Skin epidermis (tissue), 12 donors: ENCODE results near the gene NCAPD2.
"Not testable (repeated sequence)": the region's sequence is repeated elsewhere in the genome, so short reads cannot be mapped to it uniquely, and the experiment has no call there.

Experiments
- H3K27ac ChIP-seq, 21 experiments: fragments of 200-600 bp; sonication (generic) in 11 of 21; one replicate each; pipeline ENCODE4 v1.5.0; 2020; ENCODE audit warnings: mild to moderate bottlenecking in 3 of 21, inconsistent platforms in 2 of 21, moderate library complexity in 2 of 21
- H3K4me3 ChIP-seq, 7 experiments: fragments of 200-600 bp; sonication (generic) in 2 of 7; one replicate each; pipeline ENCODE4 v1.5.0; 2020; ENCODE audit warnings: inconsistent platforms in 2 of 7, mild to moderate bottlenecking in 2 of 7, moderate library complexity in 1 of 7

The NCAPD2 gene

DNA sequence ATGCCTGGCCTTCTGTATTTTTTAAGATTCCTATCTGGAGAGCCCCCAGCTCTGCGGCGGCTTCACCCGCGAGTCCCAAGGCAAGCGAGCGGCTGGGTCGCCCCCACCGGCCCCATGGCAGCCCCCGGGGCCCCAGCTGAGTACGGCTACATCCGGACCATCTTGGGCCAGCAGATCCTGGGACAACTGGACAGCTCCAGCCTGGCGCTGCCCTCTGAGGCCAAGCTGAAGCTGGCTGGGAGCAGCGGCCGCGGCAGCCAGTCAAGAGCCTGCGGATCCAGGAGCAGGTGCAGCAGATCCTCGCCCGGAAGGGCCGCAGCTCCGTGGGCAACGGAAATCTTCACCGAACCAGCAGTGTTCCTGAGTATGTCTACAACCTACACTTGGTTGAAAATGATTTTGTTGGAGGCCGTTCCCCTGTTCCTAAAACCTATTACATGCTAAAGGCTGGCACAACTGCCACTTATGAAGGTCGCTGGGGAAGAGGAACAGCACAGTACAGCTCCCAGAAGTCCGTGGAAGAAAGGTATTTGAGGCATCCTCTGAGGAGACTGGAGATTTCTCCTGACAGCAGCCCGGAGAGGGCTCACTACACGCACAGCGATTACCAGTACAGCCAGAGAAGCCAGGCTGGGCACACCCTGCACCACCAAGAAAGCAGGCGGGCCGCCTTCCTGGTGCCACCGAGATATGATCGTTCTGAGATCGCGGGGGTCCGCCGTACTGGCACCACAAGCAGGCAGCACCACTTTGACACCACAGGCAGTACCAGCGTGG, 16.1 kb upstream of the NCAPD2 start:
- H3K27ac ChIP-seq, result peak overlapping the region in 1 of 21 experiments; percentile 16
- H3K4me3 ChIP-seq, result not testable (repeated sequence)

- H3K4me3 ChIP-seq, result no peak overlapping the region
- H3K27ac ChIP-seq, result peak overlapping the region in 1 of 21 experiments; percentile 16
Measured at GRCh38 chr12:6478416-6478815, 15.5 kb upstream of the NCAPD2 start.

- Histone ChIP-seq H3K27ac (no peak overlapping the region), H3K4me3 (no peak overlapping the region)
Measured at GRCh38 chr12:6488240-6488639, 5.7 kb upstream of the NCAPD2 start.

GRCh38 chr12:6489449-6489848, 4.5 kb upstream of the NCAPD2 start:
- H3K27ac ChIP-seq, result no peak overlapping the region
- H3K4me3 ChIP-seq, result no peak overlapping the region

DNA sequence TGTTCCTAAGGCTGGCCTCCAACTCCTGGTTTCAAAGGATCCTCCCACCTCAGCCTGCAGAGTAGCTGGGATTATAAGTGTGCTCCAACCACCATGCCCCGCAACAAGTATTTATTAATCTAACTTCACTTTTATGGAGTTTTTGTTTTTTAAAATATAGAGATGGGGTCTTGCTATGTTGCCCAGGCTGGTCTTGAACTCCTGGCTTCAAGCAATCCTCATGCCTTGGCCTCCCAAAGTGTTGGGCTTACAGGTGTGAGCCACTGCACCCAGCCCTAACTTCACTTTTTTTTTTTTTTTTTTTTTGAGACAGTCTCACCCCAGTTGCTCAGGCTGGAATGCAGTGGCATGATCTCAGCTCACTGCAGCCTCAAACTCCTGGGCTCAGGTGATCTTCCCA, 3.2 kb upstream of the NCAPD2 start:
- H3K27ac ChIP-seq, H3K4me3 ChIP-seq: not testable (repeated sequence)

DNA sequence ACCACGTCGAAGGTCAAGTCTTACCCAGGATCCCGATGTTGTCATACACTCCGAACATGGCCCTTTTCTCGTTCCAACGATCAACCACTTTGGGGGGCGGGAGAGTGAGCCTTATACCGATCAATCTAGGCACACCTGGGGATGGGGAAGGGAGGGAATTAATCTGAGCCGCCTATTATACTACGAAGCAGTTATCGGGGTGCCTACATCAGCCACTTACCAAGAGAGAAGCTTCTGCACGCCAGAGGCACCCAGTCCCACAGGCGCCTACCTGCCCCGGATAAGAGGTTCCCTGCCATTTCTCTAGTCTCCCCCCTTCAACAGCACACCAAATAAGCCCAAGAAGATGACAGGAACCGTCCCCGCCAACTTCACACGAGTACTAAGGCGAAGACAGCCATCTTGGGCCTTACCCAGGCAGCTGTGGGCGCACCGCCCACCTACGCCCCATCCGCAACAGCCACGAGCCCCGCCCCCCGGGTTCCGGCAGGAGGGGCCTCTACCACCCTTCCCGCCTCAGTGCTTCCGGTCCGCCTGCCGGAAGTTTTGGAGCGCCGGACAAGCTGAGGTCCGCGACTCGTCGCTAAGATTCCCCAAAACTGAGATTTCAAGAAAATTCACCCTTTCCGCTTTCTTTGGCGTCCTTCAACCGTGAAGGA, 935 bp upstream of the NCAPD2 start, which contains the start of gene MRPL51:
MRPL51 (minus strand) TSS at position 425 of the 659 bp plus-strand sequence; CDS start at position 299, 126 bp downstream.
- peak within 1 kb of the TSS; percentile 66 to 97 (median 92) for H3K27ac ChIP-seq
- peak within 1 kb of the TSS; percentile 65 to 82 (median 68) for H3K4me3 ChIP-seq

GRCh38 chr12:6494258-6494743, 399 bp downstream of the NCAPD2 start:
- peak overlapping the region in 9 of 21 experiments; percentile 43 to 97 (median 90) for H3K27ac ChIP-seq
- H3K4me3 ChIP-seq, result peak overlapping the region; percentile 65 to 82 (median 68)

GRCh38 chr12:6494968-6495367, 1.1 kb downstream of the NCAPD2 start:
- H3K27ac ChIP-seq, result peak overlapping the region in 5 of 21 experiments; percentile 50 to 94 (median 90)
- H3K4me3 ChIP-seq, result peak overlapping the region in 3 of 7 experiments; percentile 70 to 82 (median 70)

GRCh38 chr12:6497291-6497690, 3.4 kb downstream of the NCAPD2 start:
- not testable (repeated sequence) for H3K27ac ChIP-seq, H3K4me3 ChIP-seq

DNA sequence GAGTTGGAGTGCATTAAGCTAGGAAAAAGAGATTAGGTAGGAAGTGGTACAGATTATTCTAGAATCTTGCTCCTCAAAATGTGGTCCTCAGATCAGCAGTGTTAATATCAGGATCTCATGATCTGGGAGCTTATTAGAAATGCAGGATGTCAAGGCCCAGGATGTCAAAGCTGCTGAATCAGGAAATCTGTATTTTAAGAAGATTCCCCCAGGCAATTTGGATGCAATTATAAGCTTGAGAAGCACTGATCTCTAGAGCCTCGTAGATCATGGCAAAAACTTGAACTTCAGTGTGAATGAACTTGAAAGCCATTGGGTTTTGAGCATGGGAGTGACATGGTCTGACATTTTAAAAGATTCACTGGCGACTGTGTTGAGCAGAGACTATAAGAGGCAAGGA, 6.6 kb downstream of the NCAPD2 start:
- Histone ChIP-seq H3K4me3 (no peak overlapping the region), H3K27ac (no peak overlapping the region)

DNA sequence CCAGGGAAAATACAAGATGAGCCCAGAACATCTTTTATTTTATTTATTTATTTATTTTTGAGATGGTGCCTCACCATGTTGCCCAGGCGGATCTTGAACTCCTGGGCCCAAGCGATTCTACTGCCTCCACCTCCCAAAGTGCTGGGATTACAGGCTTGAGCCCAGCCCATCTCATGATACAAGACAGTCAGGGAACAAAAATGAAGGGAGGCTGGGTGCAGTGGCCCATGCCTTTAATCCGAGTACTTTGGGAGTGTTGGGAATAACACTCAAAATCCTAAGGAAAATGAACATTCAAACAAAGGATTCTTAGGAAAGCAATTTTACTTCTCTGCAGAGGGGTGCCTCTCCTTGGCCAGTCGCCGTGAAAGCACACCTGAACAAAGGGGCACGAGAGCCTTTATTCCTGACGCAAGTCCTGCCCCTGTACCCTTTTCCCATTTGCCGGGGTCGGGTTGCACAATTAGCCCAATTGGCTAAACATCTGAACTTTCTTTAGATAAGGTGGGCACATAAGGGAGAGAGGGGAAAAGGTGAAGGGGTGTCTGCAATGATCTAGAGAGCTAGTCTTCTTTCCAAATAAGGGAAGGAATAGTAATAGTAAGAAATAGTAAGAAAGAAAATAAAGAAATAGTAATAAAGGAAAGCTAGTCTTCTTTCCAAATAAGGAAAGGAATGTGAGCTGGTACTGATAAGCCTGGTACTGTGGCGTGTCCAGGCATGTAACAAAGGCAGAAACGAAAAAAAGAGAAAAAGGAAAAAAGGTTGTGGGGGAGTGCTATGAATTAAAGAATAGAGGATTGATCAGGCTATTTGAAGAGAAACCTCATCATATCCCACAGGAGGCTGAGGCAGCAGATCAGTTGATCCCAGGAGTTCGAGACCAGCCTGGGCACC, 13.4 kb downstream of the NCAPD2 start:
- H3K27ac ChIP-seq, result peak overlapping the region in 1 of 21 experiments; percentile 47
- no peak overlapping the region for H3K4me3 ChIP-seq

GRCh38 chr12:6508087-6508486, 14.2 kb downstream of the NCAPD2 start:
- Histone ChIP-seq H3K27ac (no peak overlapping the region), H3K4me3 (no peak overlapping the region)

GRCh38 chr12:6520186-6520585, 26.3 kb downstream of the NCAPD2 start:
- Histone ChIP-seq H3K4me3 (no peak overlapping the region), H3K27ac (no peak overlapping the region)

DNA sequence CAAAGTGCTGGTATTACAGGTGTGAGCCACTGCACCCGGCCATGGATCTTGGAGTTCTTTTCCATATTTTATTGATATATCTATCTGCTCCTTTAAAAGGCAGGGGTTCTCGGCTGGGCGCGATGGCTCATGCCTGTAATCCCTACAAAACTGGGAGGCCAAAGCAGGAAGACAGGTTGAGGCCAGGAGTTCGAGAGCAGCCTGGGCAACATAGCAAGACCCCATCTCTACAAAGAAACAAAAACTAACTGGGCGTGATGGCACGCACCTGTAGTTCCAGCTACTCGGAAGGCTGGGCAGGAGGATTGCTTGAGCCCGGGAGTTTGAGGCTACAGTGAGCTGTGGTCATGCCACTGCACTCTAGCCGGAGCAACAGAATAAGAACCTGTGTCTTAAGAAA, 28.3 kb downstream of the NCAPD2 start:
- no peak overlapping the region for H3K27ac ChIP-seq
- no peak overlapping the region for H3K4me3 ChIP-seq

GRCh38 chr12:6523708-6524107, 29.8 kb downstream of the NCAPD2 start:
- H3K27ac ChIP-seq, result no peak overlapping the region
- H3K4me3 ChIP-seq, result no peak overlapping the region

- H3K27ac ChIP-seq, result no peak overlapping the region
- no peak overlapping the region for H3K4me3 ChIP-seq
Measured at GRCh38 chr12:6524648-6525047, 30.7 kb downstream of the NCAPD2 start.

DNA sequence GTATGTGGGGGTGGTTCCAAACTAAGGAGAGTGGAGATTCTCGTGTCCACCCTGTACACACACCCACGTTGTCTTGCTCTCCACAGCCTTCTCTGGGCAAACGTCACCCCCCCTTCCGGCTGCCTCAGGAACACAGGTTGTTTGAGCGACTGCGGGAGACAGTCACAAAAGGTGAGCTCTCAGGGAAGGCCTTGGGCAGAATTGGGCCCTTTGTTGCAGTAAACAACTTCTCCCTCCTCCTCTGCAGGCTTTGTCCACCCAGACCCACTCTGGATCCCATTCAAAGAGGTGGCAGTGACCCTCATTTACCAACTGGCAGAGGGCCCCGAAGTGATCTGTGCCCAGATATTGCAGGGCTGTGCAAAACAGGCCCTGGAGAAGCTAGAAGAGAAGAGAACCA, 32.3 kb downstream of the NCAPD2 start:
- peak overlapping the region in 3 of 21 experiments; percentile 18 to 50 (median 46) for H3K27ac ChIP-seq

GRCh38 chr12:6526766-6527525, 33.0 kb downstream of the NCAPD2 start:
- H3K27ac ChIP-seq, result peak overlapping the region in 3 of 21 experiments; percentile 18 to 50 (median 46)
- no peak overlapping the region for H3K4me3 ChIP-seq

More for the DNA sequence above, 32.3 kb downstream of the NCAPD2 start:
- H3K4me3 ChIP-seq, result no peak overlapping the region

DNA sequence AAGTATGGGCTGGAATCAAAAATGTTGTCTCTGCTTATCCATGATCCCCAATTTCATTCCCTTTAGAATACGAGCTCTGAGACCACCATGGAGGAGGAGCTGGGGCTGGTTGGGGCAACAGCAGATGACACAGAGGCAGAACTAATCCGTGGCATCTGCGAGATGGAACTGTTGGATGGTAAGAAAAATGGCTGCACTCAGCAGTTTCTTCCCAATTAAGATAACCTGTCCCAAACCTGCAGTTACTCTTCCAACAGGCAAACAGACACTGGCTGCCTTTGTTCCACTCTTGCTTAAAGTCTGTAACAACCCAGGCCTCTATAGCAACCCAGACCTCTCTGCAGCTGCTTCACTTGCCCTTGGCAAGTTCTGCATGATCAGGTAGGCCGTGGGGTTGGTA, 33.8 kb downstream of the NCAPD2 start:
- Histone ChIP-seq H3K27ac (peak overlapping the region in 1 of 21 experiments; percentile 16), H3K4me3 (no peak overlapping the region)
